H9 (cell line): ENCODE data around the gene WHRN. TPM values are rescaled to one million over a fixed set of nuclear protein-coding genes. Genes with fewer than 3 reads are reported as not detected.

Source experiments
- DNase-seq: peaks from one replicate; pipeline ENCODE4 v3.0.0-alpha.2; 2017
- H2AFZ ChIP-seq: one replicate; pipeline ENCODE4 v1.6.1; 2013; ENCODE audit warnings: mild to moderate bottlenecking, low read length, control low read depth, moderate library complexity
- H2AK5ac ChIP-seq: 2 replicates; pipeline ENCODE4 v1.6.1; 2013; ENCODE audit warnings: low read length, control low read depth, mixed read lengths; ENCODE audit not compliant: insufficient read length
- H2BK120ac ChIP-seq: one replicate; pipeline ENCODE4 v1.6.1; 2013; ENCODE audit warnings: low read depth, mild to moderate bottlenecking, low read length, control low read depth, inconsistent platforms; ENCODE audit not compliant: poor library complexity, severe bottlenecking
- H2BK12ac ChIP-seq: 2 replicates; pipeline ENCODE4 v1.6.1; 2013; ENCODE audit warnings: low read length, control low read depth, mixed read lengths, low read depth; ENCODE audit not compliant: insufficient read length
- H2BK15ac ChIP-seq: 2 replicates; pipeline ENCODE4 v1.6.1; 2013; ENCODE audit warnings: low read depth, low read length, control low read depth
- H2BK20ac ChIP-seq: one replicate; pipeline ENCODE4 v1.6.1; 2013; ENCODE audit warnings: low read depth, mild to moderate bottlenecking, low read length, control low read depth, inconsistent platforms; ENCODE audit not compliant: poor library complexity, severe bottlenecking
- H2BK5ac ChIP-seq: 2 replicates; pipeline ENCODE4 v1.6.1; 2013; ENCODE audit warnings: low read length, control low read depth, mixed read lengths; ENCODE audit not compliant: insufficient read length
- H3K14ac ChIP-seq: 2 replicates; pipeline ENCODE4 v1.6.1; 2013; ENCODE audit warnings: low read length, control low read depth; ENCODE audit not compliant: insufficient read depth
- H3K18ac ChIP-seq: 2 replicates; pipeline ENCODE4 v1.6.1; 2013; ENCODE audit warnings: low read depth, mild to moderate bottlenecking, mixed read lengths, low read length, control low read depth; ENCODE audit not compliant: insufficient read length
- H3K23ac ChIP-seq: 2 replicates; pipeline ENCODE4 v1.6.1; 2013; ENCODE audit warnings: low read length, control low read depth, mixed read lengths, low read depth; ENCODE audit not compliant: insufficient read length
- H3K23me2 ChIP-seq: 2 replicates; pipeline ENCODE4 v1.6.1; 2013; ENCODE audit warnings: low read depth, mild to moderate bottlenecking, mixed read lengths, low read length, control low read depth; ENCODE audit not compliant: insufficient read length, poor library complexity, severe bottlenecking
- H3K27ac ChIP-seq: 2 replicates; pipeline ENCODE4 v1.5.1; 2013; ENCODE audit warnings: low read length, control low read depth, mixed read lengths, low read depth; ENCODE audit not compliant: insufficient read length
- H3K27me3 ChIP-seq: 2 replicates; pipeline ENCODE4 v1.6.1; 2013; ENCODE audit warnings: low read length, control low read depth, inconsistent platforms; ENCODE audit not compliant: insufficient read depth
- H3K4ac ChIP-seq: 2 replicates; pipeline ENCODE4 v1.6.1; 2013; ENCODE audit warnings: low read depth, mild to moderate bottlenecking, control low read depth, inconsistent platforms, low read length, moderate library complexity
- H3K4me1 ChIP-seq: 2 replicates; pipeline ENCODE4 v1.6.1; 2013; ENCODE audit warnings: low read length, control low read depth, inconsistent platforms; ENCODE audit not compliant: insufficient read depth
- H3K4me2 ChIP-seq: 2 replicates; pipeline ENCODE4 v1.6.1; 2013; ENCODE audit warnings: low read length, control low read depth, mixed read lengths; ENCODE audit not compliant: insufficient read length, insufficient read depth
- H3K56ac ChIP-seq: 2 replicates; pipeline ENCODE4 v1.6.1; 2013; ENCODE audit warnings: low read depth, mild to moderate bottlenecking, mixed read lengths, low read length, control low read depth; ENCODE audit not compliant: insufficient read length
- H3K79me1 ChIP-seq: 2 replicates; pipeline ENCODE4 v1.6.1; 2013; ENCODE audit warnings: low read depth, mild to moderate bottlenecking, moderate library complexity, low read length, control low read depth, inconsistent platforms; ENCODE audit not compliant: insufficient read depth, poor library complexity, severe bottlenecking
- H3K79me2 ChIP-seq: 2 replicates; pipeline ENCODE4 v1.6.1; 2013; ENCODE audit warnings: low read length, control low read depth, inconsistent platforms; ENCODE audit not compliant: insufficient read depth
- H3K9ac ChIP-seq: 2 replicates; pipeline ENCODE4 v1.6.1; 2013; ENCODE audit warnings: low read length, control low read depth, mixed read lengths; ENCODE audit not compliant: insufficient read length; ENCODE audit errors: extremely low read depth
- H3K9me3 ChIP-seq: one replicate; pipeline ENCODE4 v1.6.1; 2013; ENCODE audit warnings: low read depth, low read length, inconsistent platforms; ENCODE audit not compliant: control insufficient read depth
- H3T11ph ChIP-seq: one replicate; pipeline ENCODE4 v1.6.1; 2013; ENCODE audit warnings: mild to moderate bottlenecking, low read length, control low read depth, inconsistent platforms
- H4K20me1 ChIP-seq: one replicate; pipeline ENCODE4 v1.6.1; 2013; ENCODE audit not compliant: control insufficient read depth, insufficient read length, insufficient read depth
- H4K5ac ChIP-seq: 2 replicates; pipeline ENCODE4 v1.6.1; 2013; ENCODE audit warnings: low read depth, mild to moderate bottlenecking, mixed read lengths, low read length, control low read depth; ENCODE audit not compliant: insufficient read length
- H4K8ac ChIP-seq: replicated peaks from 2 replicates; pipeline ENCODE4 v1.6.1; 2013; ENCODE audit warnings: low read length, control low read depth, mixed read lengths, low read depth; ENCODE audit not compliant: insufficient read length
- H4K91ac ChIP-seq: 2 replicates; pipeline ENCODE4 v1.6.1; 2013; ENCODE audit warnings: low read depth, mild to moderate bottlenecking, moderate library complexity, mixed read lengths, low read length, control low read depth; ENCODE audit not compliant: insufficient read length
- H3K27ac Mint-ChIP-seq, 3 experiments: 2 replicates in 2 of 3; 3 replicates in 1 of 3; pipeline ENCODE4 v1.8.0; 2020 to 2021; ENCODE audit warnings: mixed read lengths in 3 of 3, mild to moderate bottlenecking in 1 of 3, moderate library complexity in 1 of 3
- H3K27me3 Mint-ChIP-seq: 2 replicates; pipeline ENCODE4 v1.8.0; 2021; ENCODE audit warnings: low read depth, mild to moderate bottlenecking, moderate library complexity, mixed read lengths
- H3K36me3 Mint-ChIP-seq, 3 experiments: 2 replicates in 2 of 3; 3 replicates in 1 of 3; pipeline ENCODE4 v1.8.0; 2020 to 2021; ENCODE audit warnings: low read depth in 3 of 3, mixed read lengths in 3 of 3; ENCODE audit not compliant: insufficient read depth in 1 of 3
- H3K4me1 Mint-ChIP-seq, 2 experiments: 2 replicates each; pipeline ENCODE4 v1.8.0; 2020; ENCODE audit warnings: mixed read lengths in 2 of 2
- H3K4me3 Mint-ChIP-seq, 2 experiments: 2 replicates in 1 of 2; 3 replicates in 1 of 2; pipeline ENCODE4 v1.8.0; 2020 to 2021; ENCODE audit warnings: mild to moderate bottlenecking in 2 of 2, mixed read lengths in 2 of 2, moderate library complexity in 1 of 2
- H3K9me3 Mint-ChIP-seq, 2 experiments: 2 replicates in 1 of 2; 3 replicates in 1 of 2; pipeline ENCODE4 v1.8.0; 2020; ENCODE audit warnings: mild to moderate bottlenecking in 2 of 2, mixed read lengths in 2 of 2, moderate library complexity in 1 of 2
- WGBS: extraction: QIAGEN DNeasy Blood & Tissue Kit; methylation state at CpG from one replicate; pipeline ENCODE4 v1.1.7; 2013; ENCODE audit warnings: missing lambda C conversion rate, low lambda C conversion rate, mixed read lengths; ENCODE audit not compliant: insufficient read length; ENCODE audit errors: extremely low coverage; 5-methylcytosine and 5-hydroxymethylcytosine counted together
- total RNA-seq: library from RNA; stranded (reverse); gene quantifications from 2 replicates; pipeline ENCODE4 v1.2.1, GENCODE V29; 2021
- TF ChIP-seq, protein P1 (sequence below): fragments of 200-600 bp; sonication (generic); conservative IDR thresholded peaks from 3 replicates; pipeline ENCODE4 v1.8.0; 2021; ENCODE audit warnings: antibody characterized with exemption, mild to moderate bottlenecking

Gene WHRN
- total RNA-seq, 1 experiment from 2014 or later: 2.2 TPM

DNA sequence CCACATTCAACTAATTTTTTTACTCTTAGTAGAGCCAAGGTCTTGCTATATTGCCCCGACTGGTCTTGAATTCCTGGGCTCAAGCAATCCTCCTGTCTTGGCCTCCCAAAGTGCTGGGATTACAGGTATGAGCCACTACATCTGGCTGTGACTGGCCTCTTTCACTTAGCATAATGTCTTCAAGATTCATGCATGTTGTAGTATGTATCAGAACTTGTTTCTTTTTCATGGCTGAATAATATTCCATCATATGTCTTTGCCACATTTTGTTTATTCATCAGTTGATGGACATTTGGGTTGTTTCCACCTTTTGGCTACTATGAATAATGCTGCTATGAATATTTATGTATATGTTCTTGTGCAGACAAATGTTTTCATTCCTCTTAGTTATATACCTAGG is 12.8 kb upstream of the WHRN start:
- Mint-ChIP-seq H3K4me1 (peaks cover 4 to 12% of the 10 kb centered on the region in 2 experiments), H3K9me3 (no peaks in the 10 kb centered on the region), H3K27me3 (peaks cover 41% of the 10 kb centered on the region), H3K4me3 (no peak overlapping the region), H3K27ac (no peak overlapping the region), H3K36me3 (no peaks in the 10 kb centered on the region; a peak in 1 of 7 replicates)
- no peak overlapping the region for H2AFZ ChIP-seq
- no peak overlapping the region for H3K4ac ChIP-seq
- H3K79me2 ChIP-seq: no peaks in the 10 kb centered on the region
- no peak overlapping the region for H2BK5ac ChIP-seq
- no peak overlapping the region for H3K9ac ChIP-seq
- H2BK15ac ChIP-seq: no peak overlapping the region
- no peak overlapping the region for H4K8ac ChIP-seq
- no peaks in the 10 kb centered on the region for H3K4me1 ChIP-seq
- H3K27ac ChIP-seq: no peak overlapping the region
- H3K14ac ChIP-seq: no peak overlapping the region
- H2BK120ac ChIP-seq: no peak overlapping the region
- no peak overlapping the region for H3K23ac ChIP-seq
- H3K23me2 ChIP-seq: no peaks in the 10 kb centered on the region
- DNase-seq: no peak
- no peak overlapping the region for H4K91ac ChIP-seq
- no peaks in the 10 kb centered on the region for H4K20me1 ChIP-seq
- H2BK12ac ChIP-seq: no peak overlapping the region
- H4K5ac ChIP-seq: no peak overlapping the region
- no peak overlapping the region for H3K56ac ChIP-seq
- H3K9me3 ChIP-seq: no peaks in the 10 kb centered on the region
- no peak overlapping the region for H2AK5ac ChIP-seq
- H3K79me1 ChIP-seq: no peaks in the 10 kb centered on the region
- no peak overlapping the region for H3T11ph ChIP-seq
- H3K27me3 ChIP-seq: no peaks in the 10 kb centered on the region
- TF ChIP-seq, protein P1, sequence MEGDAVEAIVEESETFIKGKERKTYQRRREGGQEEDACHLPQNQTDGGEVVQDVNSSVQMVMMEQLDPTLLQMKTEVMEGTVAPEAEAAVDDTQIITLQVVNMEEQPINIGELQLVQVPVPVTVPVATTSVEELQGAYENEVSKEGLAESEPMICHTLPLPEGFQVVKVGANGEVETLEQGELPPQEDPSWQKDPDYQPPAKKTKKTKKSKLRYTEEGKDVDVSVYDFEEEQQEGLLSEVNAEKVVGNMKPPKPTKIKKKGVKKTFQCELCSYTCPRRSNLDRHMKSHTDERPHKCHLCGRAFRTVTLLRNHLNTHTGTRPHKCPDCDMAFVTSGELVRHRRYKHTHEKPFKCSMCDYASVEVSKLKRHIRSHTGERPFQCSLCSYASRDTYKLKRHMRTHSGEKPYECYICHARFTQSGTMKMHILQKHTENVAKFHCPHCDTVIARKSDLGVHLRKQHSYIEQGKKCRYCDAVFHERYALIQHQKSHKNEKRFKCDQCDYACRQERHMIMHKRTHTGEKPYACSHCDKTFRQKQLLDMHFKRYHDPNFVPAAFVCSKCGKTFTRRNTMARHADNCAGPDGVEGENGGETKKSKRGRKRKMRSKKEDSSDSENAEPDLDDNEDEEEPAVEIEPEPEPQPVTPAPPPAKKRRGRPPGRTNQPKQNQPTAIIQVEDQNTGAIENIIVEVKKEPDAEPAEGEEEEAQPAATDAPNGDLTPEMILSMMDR: no peak
- H3K4me2 ChIP-seq: no peak overlapping the region
- H3K18ac ChIP-seq: no peak overlapping the region
- no CpG with 5 or more reads among the region's 1 CpG for WGBS
- H2BK20ac ChIP-seq: no peak overlapping the region
